H1 (cell line): ENCODE data around the gene DCAF16. TPM values are rescaled to one million over a fixed set of nuclear protein-coding genes. Genes with fewer than 3 reads are reported as not detected.

Experiments
- FOSL1 ChIP-seq: IDR thresholded peaks from 2 replicates; pipeline ENCODE4 v1.6.1; 2011; ENCODE audit warnings: mild to moderate bottlenecking, low read depth, low read length, moderate library complexity; ENCODE audit not compliant: insufficient read depth
- PHF8 ChIP-seq: fragments of 200-600 bp; sonication (generic); conservative IDR thresholded peaks from 2 replicates; pipeline ENCODE4 v1.7.1; 2012; ENCODE audit warnings: low read depth, mild to moderate bottlenecking, inconsistent platforms, low read length, moderate library complexity
- SIN3A ChIP-seq, 2 experiments: IDR thresholded peaks in 1 of 2; conservative IDR thresholded peaks in 1 of 2; 2 replicates each; pipeline ENCODE4 v1.6.1; 2011 to 2012; ENCODE audit warnings: low read length in 2 of 2, improper control_type of control experiment in 1 of 2, low read depth in 1 of 2, mild to moderate bottlenecking in 1 of 2
- TEAD4 ChIP-seq: IDR thresholded peaks from 2 replicates; pipeline ENCODE4 v1.6.1; 2012; ENCODE audit warnings: low read depth, low read length, inconsistent platforms, mixed read lengths
- polyA plus RNA-seq, 7 experiments: library from polyadenylated mRNA; depleted of rRNA in 3 of 7; stranded (reverse) in 5 of 7; unstranded in 2 of 7; fragments of >200 nt in 5 of 7; fragments of 200-250 nt in 2 of 7; gene quantifications; 1 replicate in 5 of 7; 2 replicates in 1 of 7; 4 replicates in 1 of 7; pipeline versions ENCODE4 v1.2.1 to v1.2.3, GENCODE V29; 2011 to 2013; ENCODE audit warnings: missing spikeins in 2 of 7, mixed read lengths in 2 of 7
- total RNA-seq: library from RNA; stranded (reverse); fragmentation: NEBNext Ultra II Directional; extraction: Animal tissue kit (Norgen Biotek cat#: 25700); gene quantifications from 2 replicates; pipeline ENCODE4 v1.2.1, GENCODE V29; 2021

The DCAF16 gene
- total and polyA plus RNA-seq, 2 of the 8 experiments (the other 6 are each of a cell fraction or from before 2014, with no cell fraction given), result 26.5 to 55.7 TPM

- TF ChIP-seq SIN3A (conservative IDR thresholded peaks at IDR 0.05 in 1 of 2, IDR thresholded peaks at IDR 0.05 in 1 of 2; ENCODE audit: low read depth in 1 of 2, low read length in 2 of 2) (no peak), FOSL1 (no peak), TEAD4 (no peak), PHF8 (no peak)
Measured at GRCh38 chr4:17770845-17771244, 39.7 kb downstream of the DCAF16 start (continued).
